ENCODE measurements around the gene ETV6. TPM values are rescaled to one million over a fixed set of nuclear protein-coding genes. Genes with fewer than 3 reads are reported as not detected.

The ETV6 gene
- total RNA-seq, 1 donor from 2014 or later: 72.7 TPM

GRCh38 chr12:11642785-11643184, 6.7 kb upstream of the ETV6 start:
- intact Hi-C loops (cut with micrococcal nuclease): no loop called here

GRCh38 chr12:11645391-11645790, 4.1 kb upstream of the ETV6 start:
- intact Hi-C loops (cut with micrococcal nuclease): no loop called here

- intact Hi-C loops (cut with micrococcal nuclease): loop anchor here (1.0 to 2.0 kb wide), 11 partner anchors 83 to 1068 kb away; partner anchors contain the start of genes BORCS5, CDKN1B, GPR19 and MAGOHB
Measured at GRCh38 chr12:11648514-11649412, 711 bp upstream of the ETV6 start.

- intact Hi-C loops (cut with micrococcal nuclease): loop anchor here (1.0 to 10.0 kb wide), 9 partner anchors 69 to 1781 kb away; partner anchors contain the start of genes CLEC2B, DDX47, DUSP16 and YBX3
Measured at GRCh38 chr12:11650286-11651281, 1.1 kb downstream of the ETV6 start.

GRCh38 chr12:11651381-11651780, 1.9 kb downstream of the ETV6 start:
- intact Hi-C loops (cut with micrococcal nuclease): loop anchor here (1.0 to 10.0 kb wide), 8 partner anchors 105 to 1782 kb away; partner anchors contain the start of genes CLEC2B, DDX47, DUSP16 and YBX3

- intact Hi-C loops (cut with micrococcal nuclease): loop anchor here (1.0 to 10.0 kb wide), 9 partner anchors 9 to 1782 kb away; partner anchors contain the start of genes CLEC2B, DDX47, DUSP16 and YBX3
Measured at GRCh38 chr12:11651785-11652184, 2.3 kb downstream of the ETV6 start.

GRCh38 chr12:11652351-11653040, 3.0 kb downstream of the ETV6 start:
- intact Hi-C loops (cut with micrococcal nuclease): loop anchor here (1.0 to 10.0 kb wide), 5 partner anchors 8 to 1162 kb away; partner anchors contain the start of genes DDX47, DUSP16 and YBX3

- intact Hi-C loops (cut with micrococcal nuclease): loop anchor here (5.0 to 10.0 kb wide), 4 partner anchors 159 to 1162 kb away; partner anchors contain the start of genes DDX47, DUSP16 and YBX3
Measured at GRCh38 chr12:11653215-11653753, 3.8 kb downstream of the ETV6 start.

- intact Hi-C loops (cut with micrococcal nuclease): loop anchor here (5.0 to 10.0 kb wide), 4 partner anchors 158 to 1160 kb away; partner anchors contain the start of genes DDX47, DUSP16 and YBX3
Measured at GRCh38 chr12:11654338-11654737, 4.9 kb downstream of the ETV6 start.

- intact Hi-C loops (cut with micrococcal nuclease): loop anchor here (5.0 to 10.0 kb wide), 4 partner anchors 157 to 1160 kb away; partner anchors contain the start of genes DDX47, DUSP16 and YBX3
Measured at GRCh38 chr12:11654802-11655201, 5.3 kb downstream of the ETV6 start.

GRCh38 chr12:11655842-11656241, 6.4 kb downstream of the ETV6 start:
- intact Hi-C loops (cut with micrococcal nuclease): loop anchor here (10.0 kb wide), 2 partner anchors 931 to 1159 kb away; partner anchors contain the start of genes DDX47 and YBX3

GRCh38 chr12:11656550-11656949, 7.1 kb downstream of the ETV6 start:
- intact Hi-C loops (cut with micrococcal nuclease): loop anchor here (10.0 kb wide), 2 partner anchors 932 to 1158 kb away; partner anchors contain the start of genes DDX47 and YBX3

- intact Hi-C loops (cut with micrococcal nuclease): loop anchor here (10.0 kb wide), 2 partner anchors 933 to 1157 kb away; partner anchors contain the start of genes DDX47 and YBX3
Measured at GRCh38 chr12:11657511-11657910, 8.0 kb downstream of the ETV6 start.

- intact Hi-C loops (cut with micrococcal nuclease): loop anchor here (10.0 kb wide), 2 partner anchors 934 to 1156 kb away; partner anchors contain the start of genes DDX47 and YBX3
Measured at GRCh38 chr12:11658791-11659190, 9.3 kb downstream of the ETV6 start.

- intact Hi-C loops (cut with micrococcal nuclease): loop anchor here (1.0 kb wide), 1 partner anchor 8 kb away; no protein-coding TSS in a partner anchor
Measured at GRCh38 chr12:11660624-11661023, 11.2 kb downstream of the ETV6 start.

GRCh38 chr12:11661491-11662089, 12.1 kb downstream of the ETV6 start:
- intact Hi-C loops (cut with micrococcal nuclease): no loop called here

- intact Hi-C loops (cut with micrococcal nuclease): no loop called here
Measured at GRCh38 chr12:11662369-11662768, 12.9 kb downstream of the ETV6 start.

GRCh38 chr12:11663130-11663529, 13.7 kb downstream of the ETV6 start:
- intact Hi-C loops (cut with micrococcal nuclease): no loop called here

- intact Hi-C loops (cut with micrococcal nuclease): no loop called here
Measured at GRCh38 chr12:11664101-11664500, 14.6 kb downstream of the ETV6 start.

All from T-helper 1 cell treated with Interleukin-12 subunit alpha and Interleukin-12 subunit beta and Interleukin-4 antibody, amounts not matched to agents 30 ng/mL and 1 ng/mL, for 36 hours (primary cell).